Subcutaneous adipose tissue (tissue), 4 donors: ENCODE measurements around the gene MELTF. TPM values are rescaled to one million over a fixed set of nuclear protein-coding genes. Genes with fewer than 3 reads are reported as not detected.

Experiments used
- CTCF ChIP-seq: fragments of 450-650 bp; IDR thresholded peaks from one replicate; pipeline ENCODE4 v1.5.1; 2016; ENCODE audit warnings: low read depth, mild to moderate bottlenecking, control low read depth, antibody characterized with exemption, moderate library complexity
- total RNA-seq, 4 donors: library from RNA; depleted of rRNA; stranded (reverse); fragments of >200 nt; gene quantifications; one replicate each; pipeline ENCODE4 v1.1.0, GENCODE V29; 2016

MELTF gene
- total RNA-seq, 4 donors from 2014 or later, result 3.8 to 10.7 (median 8.5) TPM

GRCh38 chr3:196954832-196955231 lies 74.8 kb downstream of the MELTF start:
- no peak for TF ChIP-seq CTCF

Other genes starting within 250 kb of the MELTF start
- 10 to 100 TPM; 35.7 to 48.3 (median 45.1) TPM for gene SENP5, start 161.9 kb downstream of the MELTF start, total RNA-seq
- 10 to 100 TPM; 35.7 to 41.4 (median 37.8) TPM for gene NCBP2, start 87.3 kb downstream of the MELTF start, total RNA-seq
- 10 to 100 TPM in 3 of 4 donors, 1 to 10 TPM in 1; 8.8 to 18.5 (median 17.0) TPM for gene PIGZ, start 61.0 kb downstream of the MELTF start, total RNA-seq